A549 (cell line): ENCODE results near the gene RBBP9. TPM values are rescaled to one million over a fixed set of nuclear protein-coding genes. Genes with fewer than 3 reads are reported as not detected.
"Not testable (repeated sequence)": the region's sequence is repeated elsewhere in the genome, so short reads cannot be mapped to it uniquely, and the experiment has no call there.

Experiments
- ATAC-seq, 2 experiments: fragments of 200-7000 bp in 1 of 2; fragments of >200 bp in 1 of 2; cut with Nextera tagmentation in 1 of 2; cut with Tn5 transposase in 1 of 2; 3 replicates each; pipeline versions ENCODE4 v1.8.0 to v1.9.1; 2018 to 2020; ENCODE audit warnings: mild to moderate bottlenecking in 1 of 2, moderate library complexity in 1 of 2
- CTCF ChIA-PET: fragments of 300-600 bp; sonication (Branson Sonifier 250); formaldehyde crosslinking; extraction: SDS; loops from one replicate; lab custom pipeline; 2021; ENCODE audit warnings: antibody characterized with exemption, inconsistent platforms; lab: Yijun Ruan, JAX
- POLR2A ChIA-PET: fragments of 350-600 bp; formaldehyde crosslinking; extraction: SDS; loops from one replicate; lab custom pipeline; 2021; ENCODE audit warnings: antibody characterized with exemption, inconsistent platforms; lab: Yijun Ruan, JAX
- DNase-seq, 2 experiments: peaks; one replicate each; pipeline versions ENCODE4 v3.0.0 to v3.0.0-alpha.2; 2011 to 2016; ENCODE audit warnings: low read depth in 1 of 2, low spot score in 1 of 2
- FAIRE-seq: peaks from 2 replicates; lab custom pipeline; 2011; peaks lifted over from hg19 to GRCh38; lab: Jason Lieb, UNC
- H3K27ac ChIP-seq, 2 experiments: fragments of >200 bp; sonication (Bioruptor Twin); formaldehyde crosslinking; 3 replicates each; pipeline ENCODE4 v1.5.1; 2016 to 2017
- H3K4me1 ChIP-seq: fragments of >200 bp; sonication (Bioruptor Twin); formaldehyde crosslinking; 3 replicates; pipeline ENCODE4 v1.6.1; 2016
- H3K4me2 ChIP-seq: fragments of >200 bp; sonication (Bioruptor Twin); formaldehyde crosslinking; 3 replicates; pipeline ENCODE4 v1.6.1; 2016
- H3K4me3 ChIP-seq: fragments of >200 bp; sonication (Bioruptor Twin); formaldehyde crosslinking; 3 replicates; pipeline ENCODE4 v1.5.1; 2016
- H3K9me3 ChIP-seq: fragments of >200 bp; sonication (Bioruptor Twin); formaldehyde crosslinking; 3 replicates; pipeline ENCODE4 v1.6.1; 2016
- ATOH8 ChIP-seq: fragments of 250-450 bp; sonication (Bioruptor Pico); IDR thresholded peaks from 2 replicates; pipeline ENCODE4 v1.5.0; 2020; ENCODE audit warnings: low read depth, mild to moderate bottlenecking, moderate library complexity
- CHD2 ChIP-seq: fragments of 150-350 bp; IDR thresholded peaks from 2 replicates; pipeline ENCODE4 v1.6.1; 2014; ENCODE audit warnings: low read length; ENCODE audit not compliant: partially characterized antibody
- EP300 ChIP-seq, 2 experiments: fragments of >200 bp; sonication (Bioruptor Twin); formaldehyde crosslinking; IDR thresholded peaks; 2 replicates in 1 of 2; 3 replicates in 1 of 2; pipeline ENCODE4 v1.6.1; 2016 to 2017
- FOSL2 ChIP-seq, 2 experiments: fragments of 450-650 bp in 1 of 2; fragments of >200 bp in 1 of 2; sonication (Bioruptor Twin) in 1 of 2; formaldehyde crosslinking; IDR thresholded peaks; 2 replicates each; pipeline versions ENCODE4 v1.5.0 to v1.6.1; 2016 to 2020; ENCODE audit warnings: mild to moderate bottlenecking in 1 of 2, moderate library complexity in 1 of 2
- HDAC2 ChIP-seq: fragments of 200-600 bp; sonication (generic); IDR thresholded peaks from 2 replicates; pipeline ENCODE4 v1.6.1; 2016
- HMGXB4 ChIP-seq: fragments of 250-450 bp; sonication (Bioruptor Pico); IDR thresholded peaks from 2 replicates; pipeline ENCODE4 v1.5.0; 2021; ENCODE audit warnings: mild to moderate bottlenecking, moderate library complexity, borderline replicate concordance
- HOXA7 ChIP-seq: fragments of 250-450 bp; sonication (Bioruptor Pico); IDR thresholded peaks from 2 replicates; pipeline ENCODE4 v1.5.0; 2020; ENCODE audit warnings: mild to moderate bottlenecking, moderate library complexity
- JUNB ChIP-seq: fragments of >200 bp; sonication (Bioruptor Twin); formaldehyde crosslinking; IDR thresholded peaks from 2 replicates; pipeline ENCODE4 v1.6.1; 2016
- KDM1A ChIP-seq: fragments of 200-600 bp; sonication (generic); IDR thresholded peaks from 2 replicates; pipeline ENCODE4 v1.6.1; 2016; ENCODE audit warnings: low read depth, mild to moderate bottlenecking
- KDM5A ChIP-seq: fragments of 200-600 bp; sonication (generic); IDR thresholded peaks from 2 replicates; pipeline ENCODE4 v1.6.1; 2016; ENCODE audit warnings: antibody characterized with exemption, mild to moderate bottlenecking
- MAX ChIP-seq: IDR thresholded peaks from 2 replicates; pipeline ENCODE4 v1.6.1; 2012
- NFE2L2 ChIP-seq: fragments of 150-350 bp; conservative IDR thresholded peaks from 2 replicates; pipeline ENCODE4 v1.6.1; 2014; ENCODE audit warnings: low read length
- NR3C1 ChIP-seq: fragments of >200 bp; sonication (Bioruptor Twin); formaldehyde crosslinking; IDR thresholded peaks from 3 replicates; pipeline ENCODE4 v1.6.1; 2017
- PBX3 ChIP-seq: IDR thresholded peaks from 2 replicates; pipeline ENCODE4 v1.6.1; 2012
- PHF8 ChIP-seq: fragments of 200-600 bp; sonication (generic); IDR thresholded peaks from 2 replicates; pipeline ENCODE4 v1.6.1; 2016; ENCODE audit warnings: low read depth, mild to moderate bottlenecking, antibody characterized with exemption, moderate library complexity, borderline replicate concordance
- POLR2A ChIP-seq: IDR thresholded peaks from 2 replicates; pipeline ENCODE4 v1.6.1; 2012; ENCODE audit warnings: mild to moderate bottlenecking, low read length
- RCOR1 ChIP-seq: fragments of 150-350 bp; IDR thresholded peaks from 2 replicates; pipeline ENCODE4 v1.6.1; 2014; ENCODE audit warnings: antibody characterized with exemption, low read length, low read depth
- REST ChIP-seq: fragments of 200-600 bp; sonication (generic); IDR thresholded peaks from 2 replicates; pipeline ENCODE4 v1.6.1; 2016; ENCODE audit warnings: antibody characterized with exemption, mild to moderate bottlenecking, moderate library complexity
- RFX5 ChIP-seq: fragments of 450-650 bp; IDR thresholded peaks from 2 replicates; pipeline ENCODE4 v1.7.1; 2014; ENCODE audit warnings: antibody characterized with exemption, mild to moderate bottlenecking, moderate library complexity
- RNF2 ChIP-seq: fragments of 200-600 bp; sonication (generic); IDR thresholded peaks from 2 replicates; pipeline ENCODE4 v1.6.1; 2016; ENCODE audit warnings: low read depth, mild to moderate bottlenecking, antibody characterized with exemption, moderate library complexity, borderline replicate concordance
- SREBF2 ChIP-seq: fragments of 450-650 bp; IDR thresholded peaks from 2 replicates; pipeline ENCODE4 v1.6.1; 2014; ENCODE audit warnings: mild to moderate bottlenecking, moderate library complexity
- TP53 ChIP-seq: fragments of 250-450 bp; sonication (Bioruptor Pico); IDR thresholded peaks from 2 replicates; pipeline ENCODE4 v1.5.0; 2021; ENCODE audit warnings: mild to moderate bottlenecking, moderate library complexity
- ZC3H11A ChIP-seq: fragments of 450-650 bp; IDR thresholded peaks from 2 replicates; pipeline ENCODE4 v1.6.1; 2014; ENCODE audit warnings: antibody characterized with exemption, mild to moderate bottlenecking
- ZSCAN20 ChIP-seq: fragments of 250-450 bp; sonication (Bioruptor Pico); IDR thresholded peaks from 2 replicates; pipeline ENCODE4 v1.8.0; 2022; ENCODE audit warnings: mild to moderate bottlenecking, moderate library complexity
- WGBS: methylation state at CpG from one replicate; pipeline ENCODE4 v1.1.6; 2017; ENCODE audit errors: missing lambda C conversion rate; 5-methylcytosine and 5-hydroxymethylcytosine counted together
- polyA plus RNA-seq, 4 experiments: library from polyadenylated mRNA; depleted of rRNA in 3 of 4; stranded (reverse); fragments of >200 nt; fragmentation: RNase III in 1 of 4; extraction: RNeasy Plus Mini Kit Qiagen cat#74134 plus additional on column Dnase treatment in 1 of 4; gene quantifications; 2 replicates in 3 of 4; 3 replicates in 1 of 4; pipeline ENCODE4 v1.2.3, GENCODE V29; 2011 to 2017
- TF ChIP-seq, protein P1 (sequence below): fragments of 150-350 bp; IDR thresholded peaks from 2 replicates; pipeline ENCODE4 v1.6.1; 2014; ENCODE audit warnings: low read depth, mild to moderate bottlenecking, low read length

RBBP9 gene
- polyA plus RNA-seq, 2 of the 4 experiments (the other 2 are of a cell fraction): 20.7 to 41.1 TPM

DNA sequence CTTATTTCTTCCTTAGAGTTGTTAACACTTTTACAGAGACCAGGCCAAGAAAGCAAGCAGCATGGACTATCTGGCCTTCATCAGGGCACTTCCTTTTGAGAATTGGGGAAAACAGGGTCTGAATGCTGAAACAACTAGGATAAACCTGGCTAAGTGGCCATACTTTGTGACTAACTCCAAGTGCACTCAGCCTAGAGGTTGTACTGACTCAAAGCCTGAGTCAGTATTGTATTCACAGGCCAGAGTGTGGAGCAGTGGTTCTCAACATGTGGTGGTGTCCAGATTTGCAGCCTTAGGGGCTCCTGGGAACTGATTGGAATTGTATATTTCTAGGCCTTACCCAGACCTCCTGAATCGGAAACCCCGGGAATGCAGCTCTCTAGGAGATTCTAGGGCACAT, 30.8 kb upstream of the RBBP9 start:
- Histone ChIP-seq H3K4me3 (no peak overlapping the region), H3K4me2 (no peak overlapping the region), H3K27ac (no peak overlapping the region), H3K4me1 (peaks cover 15% of the 10 kb centered on the region; the same call in 2 of the 3 replicates), H3K9me3 (no peaks in the 10 kb centered on the region)
- CTCF ChIA-PET: interaction anchor here (1.0 to 2.0 kb wide), 4 partner anchors 12 to 64 kb away, joined by 3 to 6 read pairs (median 4); no protein-coding TSS in a partner anchor
- POLR2A ChIA-PET: interaction anchor here (0.6 kb wide), 1 partner anchor 15 kb away, joined by 3 read pairs; no protein-coding TSS in a partner anchor
- no peak for TF ChIP-seq HDAC2
- TF ChIP-seq ZSCAN20 (CRISPR knock-in tag): no peak
- no peak for TF ChIP-seq EP300 (IDR thresholded peaks at IDR 0.05)
- TF ChIP-seq SREBF2: no peak
- TF ChIP-seq RCOR1: no peak
- no peak for TF ChIP-seq RNF2
- TF ChIP-seq PBX3: no peak
- no peak for TF ChIP-seq HOXA7
- TF ChIP-seq RFX5: no peak
- no peak for TF ChIP-seq HMGXB4
- TF ChIP-seq POLR2A: no peak
- no peak for TF ChIP-seq TP53 (CRISPR knock-in tag)
- no peak for TF ChIP-seq MAX
- TF ChIP-seq FOSL2 (IDR thresholded peaks at IDR 0.05): no peak
- no peak for TF ChIP-seq FOSL2 (CRISPR knock-in tag; IDR thresholded peaks at IDR 0.05)
- TF ChIP-seq NFE2L2: no peak
- no peak for TF ChIP-seq NR3C1
- TF ChIP-seq REST: no peak
- TF ChIP-seq CHD2: no peak
- 100% methylated on average over 2 of the region's 2 CpGs for WGBS
- peak; percentile 69 to 76 for ATAC-seq
- no peak for FAIRE-seq
- DNase-seq: no peak

- DNase-seq (no peak), FAIRE-seq (no peak), ATAC-seq (no peak)
- no peaks in the 10 kb centered on the region for H3K9me3 ChIP-seq
- POLR2A ChIA-PET: no interaction called here
- H3K27ac ChIP-seq: no peak overlapping the region
- H3K4me2 ChIP-seq: no peak overlapping the region
- CTCF ChIA-PET: interaction anchor here (1.1 to 2.0 kb wide), 2 partner anchors 14 to 65 kb away, joined by 3 to 6 read pairs; no protein-coding TSS in a partner anchor
- TF ChIP-seq MAX (no peak), ATOH8 (CRISPR knock-in tag) (no peak), TP53 (CRISPR knock-in tag) (no peak), KDM5A (no peak), JUNB (no peak), KDM1A (no peak), PHF8 (no peak), ZC3H11A (no peak)
- TF ChIP-seq, protein P1, sequence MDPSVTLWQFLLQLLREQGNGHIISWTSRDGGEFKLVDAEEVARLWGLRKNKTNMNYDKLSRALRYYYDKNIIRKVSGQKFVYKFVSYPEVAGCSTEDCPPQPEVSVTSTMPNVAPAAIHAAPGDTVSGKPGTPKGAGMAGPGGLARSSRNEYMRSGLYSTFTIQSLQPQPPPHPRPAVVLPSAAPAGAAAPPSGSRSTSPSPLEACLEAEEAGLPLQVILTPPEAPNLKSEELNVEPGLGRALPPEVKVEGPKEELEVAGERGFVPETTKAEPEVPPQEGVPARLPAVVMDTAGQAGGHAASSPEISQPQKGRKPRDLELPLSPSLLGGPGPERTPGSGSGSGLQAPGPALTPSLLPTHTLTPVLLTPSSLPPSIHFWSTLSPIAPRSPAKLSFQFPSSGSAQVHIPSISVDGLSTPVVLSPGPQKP: no peak
- H3K4me3 ChIP-seq: no peak overlapping the region
- H3K4me1 ChIP-seq: peaks cover 16% of the 10 kb centered on the region; the same call in 2 of the 3 replicates
- WGBS: 78% methylated on average over 2 of the region's 2 CpGs
These were observed 30.3 kb upstream of the RBBP9 start for GRCh38 chr20:18527339-18527738.

DNA sequence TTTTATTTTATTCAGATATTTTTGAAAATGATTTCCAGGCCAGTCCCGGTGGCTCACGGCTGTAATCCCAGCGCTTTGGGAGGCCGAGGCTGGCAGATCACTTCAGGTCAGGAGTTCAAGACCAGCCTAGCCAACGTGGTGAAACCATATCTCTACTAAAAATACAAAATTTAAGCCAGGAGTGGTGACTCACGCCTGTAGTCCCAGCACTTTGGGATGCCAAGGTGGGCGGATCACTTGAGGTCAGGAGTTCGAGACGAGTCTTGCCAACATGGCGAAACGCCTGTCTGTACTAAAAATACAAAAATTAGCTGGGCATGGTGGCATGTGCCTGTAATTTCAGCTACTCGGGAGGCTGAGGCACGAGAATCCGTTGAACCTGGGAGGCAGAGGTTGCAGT, 29.7 kb upstream of the RBBP9 start:
- CTCF ChIA-PET, DNase-seq, H3K27ac ChIP-seq, POLR2A ChIA-PET, H3K9me3 ChIP-seq, FAIRE-seq, ATAC-seq, H3K4me3 ChIP-seq, H3K4me2 ChIP-seq: not testable (repeated sequence)
- WGBS: 78% methylated on average over 14 of the region's 14 CpGs
- H3K4me1 ChIP-seq: peaks cover 22% of the 10 kb centered on the region; the same call in 2 of the 3 replicates
